Breast epithelium (tissue), 4 donors: Measurements from ENCODE around the gene PSMD13. TPM values are rescaled to one million over a fixed set of nuclear protein-coding genes. Genes with fewer than 3 reads are reported as not detected.

ENCODE experiments used
- DNase-seq, 2 donors: peaks; one replicate each; pipeline ENCODE4 v3.0.0-alpha.2; 2019; ENCODE audit warnings: low spot score in 2 of 2
- H3K27ac ChIP-seq, 2 donors: fragments of 200-600 bp; sonication (generic) in 1 of 2; one replicate each; pipeline ENCODE4 v1.5.1; 2016 to 2019; ENCODE audit warnings: mild to moderate bottlenecking in 1 of 2
- H3K27me3 ChIP-seq, 2 donors: fragments of 200-600 bp; sonication (generic) in 1 of 2; one replicate each; pipeline versions ENCODE4 v1.5.1 to v1.6.0; 2017 to 2019; ENCODE audit warnings: control low read depth in 1 of 2, mild to moderate bottlenecking in 1 of 2
- H3K36me3 ChIP-seq: fragments of 200-600 bp; one replicate; pipeline ENCODE4 v1.5.1; 2019
- H3K4me1 ChIP-seq, 2 donors: fragments of 200-600 bp; sonication (generic); one replicate each; pipeline ENCODE4 v1.5.1; 2016 to 2019; ENCODE audit warnings: control low read depth in 1 of 2
- H3K4me3 ChIP-seq, 3 donors: fragments of 200-600 bp; sonication (generic); 1 replicate in 2 of 3; 2 replicates in 1 of 3; pipeline ENCODE4 v1.5.1; 2016 to 2019; ENCODE audit warnings: mild to moderate bottlenecking in 3 of 3, moderate library complexity in 2 of 3
- H3K9me3 ChIP-seq, 2 donors: fragments of 200-600 bp; sonication (generic) in 1 of 2; one replicate each; pipeline ENCODE4 v1.5.1; 2016 to 2019; ENCODE audit warnings: control low read depth in 1 of 2
- POLR2A ChIP-seq: fragments of 450-650 bp; IDR thresholded peaks from one replicate; pipeline ENCODE4 v1.6.1; 2016; ENCODE audit warnings: antibody characterized with exemption, mild to moderate bottlenecking, moderate library complexity
- POLR2AphosphoS5 ChIP-seq, 3 donors: sonication (generic); formaldehyde crosslinking; IDR thresholded peaks; one replicate each; pipeline ENCODE4 v1.6.1; 2017; ENCODE audit warnings: antibody characterized with exemption in 3 of 3
- intact Hi-C: fragments of 100-400 bp; cut with DNase I; formaldehyde crosslinking; loops from one replicate; pipeline ENCODE4 v1.15.1; 2023; ENCODE audit warnings: low total_unique reads
- total RNA-seq, 3 donors: library from RNA; depleted of rRNA; stranded (reverse); fragments of >200 nt; gene quantifications; one replicate each; pipeline ENCODE4 v1.1.0, GENCODE V29; 2016
- TF ChIP-seq, protein P1 (sequence below), 3 donors: fragments of 450-650 bp; IDR thresholded peaks; one replicate each; pipeline ENCODE4 v1.5.1; 2016 to 2017; ENCODE audit warnings: antibody characterized with exemption in 3 of 3, mild to moderate bottlenecking in 3 of 3, moderate library complexity in 3 of 3

Gene PSMD13
- total RNA-seq, 3 donors from 2014 or later: 96.0 to 114 (median 106) TPM

DNA sequence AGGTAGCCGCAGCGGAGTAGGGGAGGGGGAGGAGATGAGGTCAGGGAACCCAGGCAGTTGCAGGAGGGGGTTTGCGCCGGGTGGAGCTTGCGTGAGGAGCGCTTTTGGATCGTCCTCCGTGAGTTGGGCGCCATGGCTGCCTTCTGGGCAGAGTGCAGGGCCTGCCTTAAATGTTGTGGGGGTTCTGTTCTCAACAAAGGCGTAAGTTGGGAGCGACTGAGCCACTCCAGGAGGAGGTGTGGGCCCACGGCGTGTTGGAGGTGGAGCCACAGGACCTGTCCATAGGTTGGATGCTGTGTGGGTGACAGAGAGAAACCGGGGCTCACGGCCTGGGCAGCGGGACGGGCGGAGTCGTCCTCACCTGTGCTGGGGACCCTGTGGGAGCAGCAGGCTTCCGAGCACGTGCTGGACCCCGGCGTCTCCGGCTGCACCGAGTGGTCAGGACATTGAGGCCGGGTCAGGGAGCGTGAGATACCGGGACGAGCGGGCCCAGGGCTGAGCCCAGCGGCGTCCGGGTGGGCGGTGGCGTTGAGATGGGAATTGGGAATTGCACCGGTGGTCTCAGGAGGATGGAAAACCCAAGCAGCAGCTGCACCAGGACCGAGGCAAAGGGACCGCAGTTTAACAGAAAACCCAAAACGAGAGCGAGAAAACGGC, 51.2 kb downstream of the PSMD13 start:
- H3K4me1 ChIP-seq: peaks cover 0 to 5% of the 10 kb centered on the region in 2 donors
- no peak for TF ChIP-seq POLR2AphosphoS5 (IDR thresholded peaks at IDR 0.05)
- H3K27me3 ChIP-seq: peaks cover 0 to 17% of the 10 kb centered on the region in 2 donors
- H3K27ac ChIP-seq: peak overlapping the region; percentile 61 to 80
- no peaks in the 10 kb centered on the region for H3K9me3 ChIP-seq
- intact Hi-C loops: loop anchor here (2.0 kb wide), 1 partner anchor 35 kb away; no protein-coding TSS in a partner anchor
- peak overlapping the region; percentile 68 to 97 (median 72) for H3K4me3 ChIP-seq
- H3K36me3 ChIP-seq: no peaks in the 10 kb centered on the region
- DNase-seq: peak in 1 of 2 donors; percentile 49

DNA sequence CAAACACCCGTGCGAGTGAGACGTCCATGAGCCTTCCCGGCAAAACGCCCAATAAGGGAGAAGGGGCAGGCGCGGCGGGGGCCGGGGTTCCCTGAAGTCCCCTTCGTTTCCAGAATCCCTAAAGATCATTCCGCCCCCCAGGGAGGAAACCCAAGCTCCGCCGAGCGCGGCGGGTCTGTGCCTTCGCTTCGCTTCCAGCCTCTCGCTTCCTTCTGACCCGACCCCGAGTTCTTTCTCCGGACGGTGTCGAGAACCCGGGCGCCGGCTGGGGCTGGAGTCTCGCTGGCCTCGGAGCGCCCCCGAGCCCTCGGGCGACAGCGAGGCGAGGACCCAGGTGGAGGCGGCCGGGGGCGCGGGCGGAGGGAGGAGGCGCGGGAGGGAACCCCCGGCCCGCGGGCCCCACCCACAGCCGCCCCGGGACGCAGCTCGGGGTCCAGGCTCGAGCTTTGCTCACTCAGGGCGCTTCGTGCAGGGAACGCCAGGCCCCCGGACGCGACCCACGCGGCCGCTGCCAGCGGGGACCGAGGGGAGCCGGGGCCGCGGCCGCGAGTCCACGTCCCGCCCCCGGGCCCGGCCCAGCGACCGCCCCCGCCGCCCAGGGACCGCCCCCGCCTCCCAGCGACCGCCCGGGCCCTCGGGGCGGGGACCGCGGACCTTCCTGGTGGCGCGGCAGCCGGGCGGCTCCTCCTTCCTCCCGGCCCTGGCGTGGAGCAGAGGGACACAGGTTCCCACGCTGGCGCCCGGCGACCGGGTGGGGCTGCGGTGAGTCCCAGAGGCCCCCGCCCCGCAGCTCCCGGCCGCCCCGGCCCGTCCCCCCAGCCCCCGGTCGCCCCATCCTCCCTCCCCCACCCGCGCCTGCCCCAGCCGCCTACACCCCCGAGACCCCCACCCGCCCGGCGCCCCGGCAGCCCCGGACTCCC, 52.0 kb downstream of the PSMD13 start, which contains the start of gene PGGHG:
TSS of gene PGGHG (plus strand) at position 649 of the 920 bp plus-strand sequence. CDS start 691 bp downstream, outside the sequence.
- TF ChIP-seq, protein P1, sequence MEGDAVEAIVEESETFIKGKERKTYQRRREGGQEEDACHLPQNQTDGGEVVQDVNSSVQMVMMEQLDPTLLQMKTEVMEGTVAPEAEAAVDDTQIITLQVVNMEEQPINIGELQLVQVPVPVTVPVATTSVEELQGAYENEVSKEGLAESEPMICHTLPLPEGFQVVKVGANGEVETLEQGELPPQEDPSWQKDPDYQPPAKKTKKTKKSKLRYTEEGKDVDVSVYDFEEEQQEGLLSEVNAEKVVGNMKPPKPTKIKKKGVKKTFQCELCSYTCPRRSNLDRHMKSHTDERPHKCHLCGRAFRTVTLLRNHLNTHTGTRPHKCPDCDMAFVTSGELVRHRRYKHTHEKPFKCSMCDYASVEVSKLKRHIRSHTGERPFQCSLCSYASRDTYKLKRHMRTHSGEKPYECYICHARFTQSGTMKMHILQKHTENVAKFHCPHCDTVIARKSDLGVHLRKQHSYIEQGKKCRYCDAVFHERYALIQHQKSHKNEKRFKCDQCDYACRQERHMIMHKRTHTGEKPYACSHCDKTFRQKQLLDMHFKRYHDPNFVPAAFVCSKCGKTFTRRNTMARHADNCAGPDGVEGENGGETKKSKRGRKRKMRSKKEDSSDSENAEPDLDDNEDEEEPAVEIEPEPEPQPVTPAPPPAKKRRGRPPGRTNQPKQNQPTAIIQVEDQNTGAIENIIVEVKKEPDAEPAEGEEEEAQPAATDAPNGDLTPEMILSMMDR (IDR thresholded peaks at IDR 0.05): no peak
- TF ChIP-seq POLR2A (no peak), POLR2AphosphoS5 (IDR thresholded peaks at IDR 0.05) (no peak)
- peak in 1 of 2 donors; percentile 72 for DNase-seq
- peaks cover 0 to 15% of the 10 kb centered on the region in 2 donors for H3K27me3 ChIP-seq
- no peaks in the 10 kb centered on the region for H3K36me3 ChIP-seq
- H3K4me1 ChIP-seq: peaks cover 0 to 5% of the 10 kb centered on the region in 2 donors
- intact Hi-C loops: loop anchor here (2.0 kb wide), 1 partner anchor 36 kb away; no protein-coding TSS in a partner anchor
- peak within 1 kb of the TSS; percentile 61 to 80 for H3K27ac ChIP-seq
- H3K9me3 ChIP-seq: no peaks in the 10 kb centered on the region
- H3K4me3 ChIP-seq: peak within 1 kb of the TSS; percentile 68 to 97 (median 72)

DNA sequence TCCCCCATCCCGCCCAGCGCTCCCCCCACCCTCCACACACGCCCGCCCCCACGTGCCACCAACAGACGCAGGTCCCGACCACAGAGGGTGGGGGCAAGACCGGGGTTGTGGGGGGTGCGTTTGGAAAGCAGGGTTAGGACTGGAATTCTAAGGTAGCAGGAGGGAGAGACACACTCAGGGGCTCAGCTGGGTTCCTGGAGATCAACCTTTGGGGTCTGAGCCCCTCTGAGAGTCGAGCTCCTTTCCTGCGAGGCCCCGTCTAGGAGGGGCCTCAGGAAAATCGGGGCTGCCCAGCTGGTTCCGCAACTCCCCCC, 52.6 kb downstream of the PSMD13 start:
- DNase-seq: no peak
- H3K36me3 ChIP-seq: no peaks in the 10 kb centered on the region
- no peaks in the 10 kb centered on the region for H3K9me3 ChIP-seq
- peak overlapping the region; percentile 58 to 80 for H3K27ac ChIP-seq
- H3K4me1 ChIP-seq: peaks cover 0 to 5% of the 10 kb centered on the region in 2 donors
- intact Hi-C loops: loop anchor here (2.0 kb wide), 1 partner anchor 37 kb away; no protein-coding TSS in a partner anchor
- peaks cover 0 to 9% of the 10 kb centered on the region in 2 donors for H3K27me3 ChIP-seq
- peak overlapping the region; percentile 68 to 97 (median 72) for H3K4me3 ChIP-seq
- TF ChIP-seq, protein P1 (IDR thresholded peaks at IDR 0.05): no peak
- TF ChIP-seq POLR2AphosphoS5 (IDR thresholded peaks at IDR 0.05): no peak
- no peak for TF ChIP-seq POLR2A

DNA sequence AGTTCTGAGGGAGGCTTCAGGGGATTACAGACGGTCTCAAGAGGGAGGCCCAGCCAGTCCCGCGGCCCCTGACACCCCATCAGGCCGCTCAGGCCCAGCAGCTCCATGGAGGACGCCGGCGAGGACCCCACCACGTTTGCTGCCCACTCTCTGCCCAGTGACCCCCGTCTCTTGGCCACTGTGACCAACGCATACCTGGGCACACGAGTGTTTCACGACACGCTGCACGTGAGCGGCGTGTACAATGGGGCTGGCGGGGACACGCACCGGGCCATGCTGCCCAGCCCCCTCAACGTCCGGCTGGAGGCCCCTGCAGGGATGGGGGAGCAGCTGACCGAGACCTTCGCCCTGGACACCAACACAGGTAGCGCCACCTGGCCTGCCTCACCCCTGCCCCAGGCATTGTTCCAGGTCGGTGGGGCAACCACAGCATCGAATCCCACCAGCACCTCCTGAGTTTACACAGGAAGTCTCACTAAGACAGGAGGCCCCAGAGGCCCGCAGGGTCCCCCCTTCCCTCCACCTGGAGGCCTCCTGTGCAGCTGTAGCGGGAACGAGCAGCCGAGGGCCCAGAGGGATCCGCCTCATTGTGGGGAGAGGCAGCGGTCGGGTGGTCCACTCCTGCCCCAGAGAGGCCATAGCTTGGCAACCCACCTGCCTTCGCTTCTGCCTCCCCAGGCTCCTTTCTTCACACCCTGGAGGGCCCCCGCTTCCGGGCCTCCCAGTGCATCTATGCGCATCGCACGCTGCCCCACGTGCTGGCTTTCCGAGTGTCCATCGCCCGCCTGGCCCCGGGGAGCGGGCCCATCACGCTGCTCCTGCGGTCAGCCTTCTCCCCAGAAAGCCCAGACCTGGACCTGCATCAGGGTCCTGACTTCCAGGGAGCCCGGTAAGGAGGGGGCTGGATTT, 53.2 kb downstream of the PSMD13 start:
- peak in 1 of 2 donors; percentile 38 for DNase-seq
- peaks cover 0 to 3% of the 10 kb centered on the region in 2 donors for H3K27me3 ChIP-seq
- peaks cover 0 to 5% of the 10 kb centered on the region in 2 donors for H3K4me1 ChIP-seq
- H3K27ac ChIP-seq: peak overlapping the region in 1 of 2 donors; percentile 80
- intact Hi-C loops: loop anchor here (2.0 kb wide), 1 partner anchor 37 kb away; no protein-coding TSS in a partner anchor
- H3K9me3 ChIP-seq: no peaks in the 10 kb centered on the region
- no peaks in the 10 kb centered on the region for H3K36me3 ChIP-seq
- H3K4me3 ChIP-seq: peak overlapping the region; percentile 68 to 97 (median 72)
- TF ChIP-seq, protein P1 (IDR thresholded peaks at IDR 0.05): no peak
- no peak for TF ChIP-seq POLR2A
- no peak for TF ChIP-seq POLR2AphosphoS5 (IDR thresholded peaks at IDR 0.05)
